ENCODE data around the gene NSUN5. TPM values are rescaled to one million over a fixed set of nuclear protein-coding genes. Genes with fewer than 3 reads are reported as not detected.
"Not testable (repeated sequence)": the region's sequence is repeated elsewhere in the genome, so short reads cannot be mapped to it uniquely, and the experiment has no call there.

NSUN5 gene
- total RNA-seq, 1 donor = 14.7 TPM

GRCh38 chr7:73314271-73314670 is 5.6 kb upstream of the NSUN5 start:
- H3K4me3 ChIP-seq (ENCODE audit: low read depth, low read length) = no peak overlapping the region
- TF ChIP-seq CTCF (IDR thresholded peaks at IDR 0.05; ENCODE audit: insufficient read depth, low read depth, low read length) = no peak
- no peak for DNase-seq (ENCODE audit: low read depth)

GRCh38 chr7:73313521-73313906 is 4.9 kb upstream of the NSUN5 start:
- TF ChIP-seq CTCF (IDR thresholded peaks at IDR 0.05; ENCODE audit: insufficient read depth, low read depth, low read length) = no peak
- DNase-seq (ENCODE audit: low read depth) = no peak
- no peak overlapping the region for H3K4me3 ChIP-seq (ENCODE audit: low read depth, low read length)

DNA sequence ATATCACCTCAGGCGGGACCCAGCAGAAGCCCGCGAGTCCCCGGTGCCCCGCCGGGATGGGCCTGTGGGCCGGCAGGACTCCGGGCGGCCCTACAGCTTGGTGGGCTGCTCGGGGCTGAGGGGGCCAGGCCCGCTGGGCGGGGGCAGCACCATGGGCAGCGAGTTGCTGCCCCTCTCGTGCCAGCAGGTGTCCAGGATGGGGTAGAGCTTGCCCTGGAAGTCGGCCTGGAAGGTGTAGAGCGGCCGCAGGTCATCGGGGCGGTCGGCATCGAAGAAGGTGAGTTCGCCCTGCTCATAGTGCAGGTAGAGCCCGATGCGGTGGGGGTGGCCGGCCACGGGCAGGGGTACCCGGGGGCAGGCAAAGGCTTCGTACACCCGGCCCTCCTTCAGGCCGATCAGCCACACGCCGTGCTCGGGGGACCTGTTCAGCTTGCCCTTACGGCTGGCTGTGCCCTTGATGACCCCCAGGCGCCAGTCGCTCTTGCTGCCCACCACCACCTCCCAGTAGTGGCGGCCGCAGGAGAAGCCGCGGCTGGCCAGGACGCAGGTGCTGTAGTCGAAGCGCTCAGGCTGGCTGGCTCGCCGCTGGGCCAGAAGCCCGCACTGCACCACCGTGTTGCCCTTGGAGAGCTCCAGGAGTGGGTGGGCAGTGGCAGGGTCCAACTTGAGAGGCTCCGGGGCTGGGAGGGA is 4.3 kb upstream of the NSUN5 start:
- no peak overlapping the region for H3K4me3 ChIP-seq (ENCODE audit: low read depth, low read length)
- no peak for TF ChIP-seq CTCF (IDR thresholded peaks at IDR 0.05; ENCODE audit: insufficient read depth, low read depth, low read length)
- no peak for DNase-seq (ENCODE audit: low read depth)

DNA sequence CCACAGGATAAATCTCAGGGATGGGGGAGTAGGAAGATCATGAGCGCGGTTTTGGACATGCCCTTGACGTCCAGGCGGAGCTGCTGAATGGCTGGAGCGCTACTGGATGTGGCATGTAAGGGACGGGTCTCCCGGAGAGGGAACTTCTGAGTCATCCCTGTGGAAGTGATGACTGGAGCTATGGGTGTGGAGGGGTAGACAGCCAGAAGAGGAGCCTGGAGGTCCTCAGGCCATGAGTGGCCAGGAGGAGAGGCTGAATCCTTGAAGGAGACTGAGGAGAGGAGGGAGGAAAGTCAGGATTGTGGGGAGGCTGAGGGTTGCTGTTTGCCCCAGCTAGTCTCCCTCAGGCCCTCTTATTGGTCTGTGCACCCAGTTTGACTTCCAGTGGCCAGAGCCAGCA is 2.8 kb upstream of the NSUN5 start:
- not testable (repeated sequence) for DNase-seq (ENCODE audit: low read depth); H3K4me3 ChIP-seq (ENCODE audit: low read depth, low read length)

DNA sequence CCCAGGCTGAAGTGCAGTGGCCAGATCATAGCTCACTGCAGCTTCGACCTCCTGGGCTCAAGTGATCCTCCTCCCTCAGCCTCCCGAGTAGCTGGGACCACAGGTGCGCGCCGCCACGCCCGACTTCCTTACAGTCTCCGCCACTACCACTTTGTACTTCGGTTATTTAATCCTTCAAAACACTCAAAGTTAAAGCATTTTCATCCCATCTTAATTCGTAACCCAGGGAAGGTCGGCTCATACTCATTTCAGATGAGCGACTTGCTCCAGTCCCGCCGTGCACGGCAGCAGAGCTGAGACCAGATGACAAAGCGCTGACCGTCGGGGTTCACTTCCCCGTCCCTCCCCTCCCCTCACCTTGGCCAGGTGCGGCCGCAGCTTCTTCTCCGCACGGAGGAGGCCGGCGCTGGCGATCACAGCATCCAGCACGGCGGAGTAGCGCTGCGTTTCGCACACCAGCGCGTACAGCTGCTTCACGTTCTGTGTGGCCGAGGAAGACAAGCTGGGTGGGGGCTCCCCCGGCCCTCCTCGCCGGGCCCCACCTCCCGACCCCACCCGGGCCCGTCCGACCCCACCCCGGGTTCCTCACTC is 457 bp downstream of the NSUN5 start:
- peak; percentile 5 for DNase-seq (ENCODE audit: low read depth)
- TF ChIP-seq CTCF (IDR thresholded peaks at IDR 0.05; ENCODE audit: insufficient read depth, low read depth, low read length) = no peak

GRCh38 chr7:73307436-73307835 is 1.2 kb downstream of the NSUN5 start:
- no peak for DNase-seq (ENCODE audit: low read depth)
- no peak overlapping the region for H3K4me3 ChIP-seq (ENCODE audit: low read depth, low read length)
- TF ChIP-seq CTCF (IDR thresholded peaks at IDR 0.05; ENCODE audit: insufficient read depth, low read depth, low read length) = no peak

More for the DNA sequence above, 457 bp downstream of the NSUN5 start:
- peak overlapping the region; percentile 73 for H3K4me3 ChIP-seq (ENCODE audit: low read depth, low read length)

DNA sequence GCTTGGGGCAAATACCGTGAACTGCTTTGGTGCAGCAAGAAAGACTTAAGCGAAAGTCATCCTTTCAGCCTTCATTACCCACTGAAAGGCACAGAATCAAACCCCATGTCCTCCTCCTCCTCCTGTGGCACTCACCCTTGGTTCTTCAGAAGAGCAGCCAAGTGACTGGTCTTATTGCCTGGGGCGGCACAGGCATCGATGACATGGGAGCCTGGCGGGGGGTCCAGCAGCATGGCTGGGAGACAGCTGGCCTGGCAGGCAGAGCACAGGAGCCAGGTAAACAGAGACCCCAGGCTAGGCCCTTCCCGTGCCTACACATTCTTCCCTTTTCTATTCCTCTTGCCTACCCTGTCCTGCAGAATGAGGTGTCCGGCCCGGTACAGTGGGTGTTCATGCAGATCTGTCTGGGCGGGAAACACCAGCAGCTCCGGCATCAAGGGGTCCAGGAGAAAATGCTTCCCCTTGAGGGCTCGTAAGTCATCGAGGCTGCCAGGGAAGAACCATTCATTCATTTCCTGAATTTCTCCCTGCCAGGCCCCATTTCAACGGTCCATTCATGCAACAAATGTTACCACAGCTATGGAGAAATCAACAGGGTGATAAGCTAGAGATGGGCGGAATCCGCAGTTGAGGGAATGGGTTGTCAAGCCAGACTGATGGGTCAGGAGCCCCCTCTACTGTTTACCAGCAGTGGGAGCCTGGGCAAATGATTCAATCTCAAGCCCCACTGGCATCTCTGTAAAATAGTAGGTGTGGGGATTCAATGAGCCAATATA is 3.8 kb downstream of the NSUN5 start:
- DNase-seq (ENCODE audit: low read depth); H3K4me3 ChIP-seq (ENCODE audit: low read depth, low read length): not testable (repeated sequence)
